ENCODE results near the gene TOR2A. TPM values are rescaled to one million over a fixed set of nuclear protein-coding genes. Genes with fewer than 3 reads are reported as not detected.

The TOR2A gene
- total RNA-seq, 1 experiment from 2014 or later, result 10.7 TPM

DNA sequence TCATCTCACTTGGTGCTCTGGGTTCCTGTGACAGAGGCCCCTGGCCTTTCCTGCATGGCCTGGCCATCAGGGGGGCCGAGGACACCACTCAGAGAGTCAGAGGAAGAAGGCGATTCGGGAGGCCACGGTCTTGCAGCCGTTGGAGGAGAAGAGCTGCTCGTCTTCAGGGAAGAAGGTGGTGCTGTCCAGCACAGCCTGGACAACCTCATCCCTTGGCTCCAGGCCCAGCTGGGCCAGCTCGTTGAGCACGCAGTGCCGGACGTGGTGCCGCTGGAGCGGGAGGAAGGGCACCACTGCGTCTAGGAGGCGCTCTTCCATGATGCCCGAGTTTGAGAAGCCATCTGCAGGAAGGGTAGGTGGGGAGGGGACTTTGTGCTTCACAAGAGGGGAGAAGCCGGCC is 3.2 kb downstream of the TOR2A start:
- H2AFZ ChIP-seq (ENCODE audit: low read length), result no peak overlapping the region
- H3K9ac ChIP-seq (ENCODE audit: low read length), result no peak overlapping the region
- H3K4me1 ChIP-seq (ENCODE audit: low read length), result peaks cover 14% of the 10 kb centered on the region
- H3K4me3 ChIP-seq (ENCODE audit: low read length), result no peak overlapping the region
- H3K79me2 ChIP-seq (ENCODE audit: low read length), result no peaks in the 10 kb centered on the region
- H3K27me3 ChIP-seq (ENCODE audit: low read length), result no peaks in the 10 kb centered on the region
- no peak for DNase-seq
- H3K4me2 ChIP-seq (ENCODE audit: low read depth, low read length, poor library complexity, severe bottlenecking), result no peak overlapping the region
- H3K9me2 ChIP-seq (replicated peaks; ENCODE audit: insufficient read depth, low read length), result no peaks in the 10 kb centered on the region
- no peaks in the 10 kb centered on the region for H3K36me3 ChIP-seq (ENCODE audit: insufficient read depth, low read length)
- H3K9me3 ChIP-seq (ENCODE audit: low read length), result no peaks in the 10 kb centered on the region
- H4K20me1 ChIP-seq (ENCODE audit: insufficient read depth, low read depth, low read length), result no peaks in the 10 kb centered on the region
- H3K27ac ChIP-seq (ENCODE audit: low read length), result no peak overlapping the region

DNA sequence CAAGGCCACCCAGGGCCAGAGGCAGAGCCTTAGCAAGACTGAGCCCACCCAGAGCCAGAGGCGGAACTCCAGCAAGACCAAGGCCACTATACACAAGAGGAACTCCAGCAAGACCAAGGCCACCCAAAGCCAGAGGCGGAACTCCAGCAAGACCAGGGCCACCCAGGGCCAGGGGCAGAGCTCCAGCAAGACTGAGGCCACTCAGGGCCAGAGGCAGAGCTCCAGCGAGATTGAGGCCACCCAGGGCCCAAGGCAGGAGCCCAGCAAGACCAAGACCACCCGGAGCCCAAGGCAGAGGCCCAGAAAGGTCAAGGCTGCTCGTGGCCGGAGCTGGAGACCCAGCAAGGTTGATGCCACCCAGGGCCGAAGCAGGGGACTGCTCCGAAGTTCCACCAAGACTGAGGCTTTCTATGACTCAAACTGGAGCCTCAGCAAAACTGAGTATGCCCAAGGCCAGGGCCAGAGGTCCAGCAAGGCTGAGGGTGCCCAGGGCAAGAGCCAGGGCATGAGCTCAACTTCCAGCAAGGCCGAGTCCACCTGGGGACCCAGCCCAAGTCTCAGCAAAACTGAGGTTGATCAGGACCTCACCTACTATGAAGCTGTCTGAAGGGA is 4.2 kb downstream of the TOR2A start:
- Histone ChIP-seq H2AFZ (ENCODE audit: low read length) (no peak overlapping the region), H3K9ac (ENCODE audit: low read length) (no peak overlapping the region), H3K4me3 (ENCODE audit: low read length) (no peak overlapping the region), H3K79me2 (ENCODE audit: low read length) (no peaks in the 10 kb centered on the region), H3K9me3 (ENCODE audit: low read length) (no peaks in the 10 kb centered on the region), H3K27me3 (ENCODE audit: low read length) (no peaks in the 10 kb centered on the region), H3K4me1 (ENCODE audit: low read length) (peaks cover 14% of the 10 kb centered on the region), H4K20me1 (ENCODE audit: insufficient read depth, low read depth, low read length) (no peaks in the 10 kb centered on the region), H3K36me3 (ENCODE audit: insufficient read depth, low read length) (no peaks in the 10 kb centered on the region), H3K27ac (ENCODE audit: low read length) (no peak overlapping the region), H3K9me2 (replicated peaks; ENCODE audit: insufficient read depth, low read length) (no peaks in the 10 kb centered on the region), H3K4me2 (ENCODE audit: low read depth, low read length, poor library complexity, severe bottlenecking) (no peak overlapping the region)
- no peak for DNase-seq

DNA sequence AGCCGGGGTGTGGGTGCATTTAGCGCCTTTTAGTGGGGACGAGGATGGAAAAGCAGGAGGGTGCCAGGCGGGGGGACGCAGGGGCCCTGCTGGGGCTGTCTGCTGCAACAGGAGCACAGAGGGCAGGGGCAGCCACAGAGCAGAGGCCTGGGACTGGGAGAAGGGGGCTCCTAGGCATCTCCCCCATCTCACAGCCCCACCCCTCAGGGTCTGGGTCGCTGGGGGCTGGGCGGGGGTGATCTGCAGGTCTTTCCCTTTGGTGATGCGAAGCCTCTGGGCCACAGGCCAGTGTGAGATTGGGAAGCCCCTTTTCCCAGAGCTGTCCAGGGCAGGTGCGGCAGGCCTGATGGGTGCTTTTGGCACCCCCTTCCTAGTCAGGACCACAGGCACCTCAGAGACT is 4.8 kb downstream of the TOR2A start:
- H3K36me3 ChIP-seq (ENCODE audit: insufficient read depth, low read length), result no peaks in the 10 kb centered on the region
- H3K27me3 ChIP-seq (ENCODE audit: low read length), result no peaks in the 10 kb centered on the region
- no peak for DNase-seq
- H3K4me2 ChIP-seq (ENCODE audit: low read depth, low read length, poor library complexity, severe bottlenecking), result no peak overlapping the region
- no peak overlapping the region for H3K27ac ChIP-seq (ENCODE audit: low read length)
- H3K9me3 ChIP-seq (ENCODE audit: low read length), result no peaks in the 10 kb centered on the region
- H3K4me3 ChIP-seq (ENCODE audit: low read length), result no peak overlapping the region
- no peak overlapping the region for H3K9ac ChIP-seq (ENCODE audit: low read length)
- no peak overlapping the region for H2AFZ ChIP-seq (ENCODE audit: low read length)
- H3K79me2 ChIP-seq (ENCODE audit: low read length), result no peaks in the 10 kb centered on the region
- peaks cover 8% of the 10 kb centered on the region for H3K4me1 ChIP-seq (ENCODE audit: low read length)
- no peaks in the 10 kb centered on the region for H4K20me1 ChIP-seq (ENCODE audit: insufficient read depth, low read depth, low read length)
- H3K9me2 ChIP-seq (replicated peaks; ENCODE audit: insufficient read depth, low read length), result no peaks in the 10 kb centered on the region

DNA sequence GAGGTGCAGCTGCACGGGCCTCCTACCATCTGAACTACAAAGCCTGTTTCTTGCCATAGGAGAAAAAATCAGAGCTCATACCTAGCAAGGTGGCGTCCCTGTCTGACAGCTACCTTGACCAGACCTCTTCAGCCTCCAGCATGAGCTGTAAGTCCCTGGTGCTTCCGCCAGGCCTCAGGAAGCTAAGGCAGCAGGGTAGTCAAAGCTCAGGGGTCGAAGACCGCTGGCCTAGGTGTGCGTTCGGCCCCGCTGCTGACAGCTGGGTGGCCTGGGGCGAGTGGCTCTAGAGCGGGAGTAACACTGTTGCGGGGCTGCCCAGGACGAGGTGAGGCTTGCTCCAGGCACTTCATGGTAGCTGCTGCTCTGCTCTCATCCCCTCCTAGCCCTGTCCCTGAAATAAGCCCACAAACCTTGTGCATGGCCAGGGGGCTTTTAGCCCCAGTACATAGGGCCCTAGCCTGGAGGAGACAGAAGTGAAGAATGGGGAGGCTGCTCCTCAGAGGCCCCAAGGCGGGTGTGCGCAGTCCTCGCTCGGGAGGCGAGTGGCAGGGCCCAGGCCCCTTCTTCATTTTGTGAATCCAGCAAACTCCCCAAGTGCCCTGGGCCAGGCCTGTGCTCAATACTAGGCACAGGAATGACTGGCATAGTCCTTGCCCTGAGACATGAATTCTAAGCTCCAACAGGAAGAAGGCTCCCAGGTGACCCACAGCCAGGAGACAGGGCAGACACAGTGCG is 5.4 kb downstream of the TOR2A start:
- no peak overlapping the region for H3K27ac ChIP-seq (ENCODE audit: low read length)
- DNase-seq, result no peak
- no peak overlapping the region for H3K9ac ChIP-seq (ENCODE audit: low read length)
- H3K4me2 ChIP-seq (ENCODE audit: low read depth, low read length, poor library complexity, severe bottlenecking), result no peak overlapping the region
- no peaks in the 10 kb centered on the region for H3K79me2 ChIP-seq (ENCODE audit: low read length)
- no peaks in the 10 kb centered on the region for H3K9me2 ChIP-seq (replicated peaks; ENCODE audit: insufficient read depth, low read length)
- no peak overlapping the region for H3K4me3 ChIP-seq (ENCODE audit: low read length)
- no peaks in the 10 kb centered on the region for H4K20me1 ChIP-seq (ENCODE audit: insufficient read depth, low read depth, low read length)
- no peaks in the 10 kb centered on the region for H3K9me3 ChIP-seq (ENCODE audit: low read length)
- peaks cover 8% of the 10 kb centered on the region for H3K4me1 ChIP-seq (ENCODE audit: low read length)
- no peaks in the 10 kb centered on the region for H3K36me3 ChIP-seq (ENCODE audit: insufficient read depth, low read length)
- no peaks in the 10 kb centered on the region for H3K27me3 ChIP-seq (ENCODE audit: low read length)
- H2AFZ ChIP-seq (ENCODE audit: low read length), result no peak overlapping the region

DNA sequence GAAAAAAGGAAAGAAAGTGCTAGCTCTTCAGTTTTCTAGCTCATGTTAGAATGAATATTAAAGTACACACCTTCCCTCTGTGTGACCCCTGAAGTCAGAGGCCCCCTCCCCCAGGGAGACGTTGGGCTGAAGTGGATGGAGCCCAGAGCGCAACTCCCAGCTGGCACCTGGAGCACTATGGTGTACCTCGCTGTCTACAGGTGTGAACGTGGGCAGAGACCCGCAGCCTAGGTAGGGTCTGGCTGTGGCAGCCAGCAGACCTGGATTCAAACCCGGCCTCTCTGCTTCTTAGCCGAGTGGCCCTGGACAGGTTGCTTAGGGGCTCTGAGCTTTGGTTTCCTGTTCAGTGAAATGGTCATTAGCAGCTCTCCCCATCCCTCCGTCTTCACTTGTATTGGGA is 6.3 kb downstream of the TOR2A start:
- no peaks in the 10 kb centered on the region for H3K9me3 ChIP-seq (ENCODE audit: low read length)
- peaks cover 1% of the 10 kb centered on the region for H3K4me1 ChIP-seq (ENCODE audit: low read length)
- H3K9ac ChIP-seq (ENCODE audit: low read length), result no peak overlapping the region
- H3K36me3 ChIP-seq (ENCODE audit: insufficient read depth, low read length), result no peaks in the 10 kb centered on the region
- H3K27me3 ChIP-seq (ENCODE audit: low read length), result no peaks in the 10 kb centered on the region
- no peaks in the 10 kb centered on the region for H4K20me1 ChIP-seq (ENCODE audit: insufficient read depth, low read depth, low read length)
- no peaks in the 10 kb centered on the region for H3K9me2 ChIP-seq (replicated peaks; ENCODE audit: insufficient read depth, low read length)
- no peak overlapping the region for H3K4me2 ChIP-seq (ENCODE audit: low read depth, low read length, poor library complexity, severe bottlenecking)
- H3K27ac ChIP-seq (ENCODE audit: low read length), result no peak overlapping the region
- no peak for DNase-seq
- H2AFZ ChIP-seq (ENCODE audit: low read length), result no peak overlapping the region
- no peaks in the 10 kb centered on the region for H3K79me2 ChIP-seq (ENCODE audit: low read length)
- H3K4me3 ChIP-seq (ENCODE audit: low read length), result no peak overlapping the region

DNA sequence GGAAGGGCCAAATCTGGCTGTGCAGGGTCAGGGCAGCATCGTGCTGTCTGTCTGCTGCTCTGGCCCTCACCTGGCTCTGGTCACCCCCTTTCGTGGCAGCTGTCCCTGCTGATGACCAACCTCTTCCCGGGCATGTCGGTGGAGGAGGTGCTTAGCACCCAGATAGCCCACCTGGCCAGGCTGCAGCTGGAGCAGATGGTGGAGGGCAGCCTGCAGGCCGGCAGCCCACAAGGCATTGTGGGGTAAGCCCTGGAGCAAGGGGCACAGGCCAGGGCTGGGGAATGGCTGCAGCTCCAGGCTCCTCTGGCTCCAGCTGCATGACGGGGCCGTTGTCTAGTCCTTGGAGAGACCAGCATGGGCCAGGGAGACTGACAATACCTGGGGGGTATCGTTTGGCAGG is 8.2 kb downstream of the TOR2A start:
- Histone ChIP-seq H3K9me3 (ENCODE audit: low read length) (no peaks in the 10 kb centered on the region), H3K4me1 (ENCODE audit: low read length) (no peaks in the 10 kb centered on the region), H3K4me2 (ENCODE audit: low read depth, low read length, poor library complexity, severe bottlenecking) (no peak overlapping the region), H3K27me3 (ENCODE audit: low read length) (no peaks in the 10 kb centered on the region), H2AFZ (ENCODE audit: low read length) (no peak overlapping the region), H3K9me2 (replicated peaks; ENCODE audit: insufficient read depth, low read length) (no peaks in the 10 kb centered on the region), H3K27ac (ENCODE audit: low read length) (no peak overlapping the region), H3K4me3 (ENCODE audit: low read length) (no peak overlapping the region), H3K36me3 (ENCODE audit: insufficient read depth, low read length) (no peaks in the 10 kb centered on the region), H3K9ac (ENCODE audit: low read length) (no peak overlapping the region), H4K20me1 (ENCODE audit: insufficient read depth, low read depth, low read length) (no peaks in the 10 kb centered on the region), H3K79me2 (ENCODE audit: low read length) (no peaks in the 10 kb centered on the region)
- no peak for DNase-seq

DNA sequence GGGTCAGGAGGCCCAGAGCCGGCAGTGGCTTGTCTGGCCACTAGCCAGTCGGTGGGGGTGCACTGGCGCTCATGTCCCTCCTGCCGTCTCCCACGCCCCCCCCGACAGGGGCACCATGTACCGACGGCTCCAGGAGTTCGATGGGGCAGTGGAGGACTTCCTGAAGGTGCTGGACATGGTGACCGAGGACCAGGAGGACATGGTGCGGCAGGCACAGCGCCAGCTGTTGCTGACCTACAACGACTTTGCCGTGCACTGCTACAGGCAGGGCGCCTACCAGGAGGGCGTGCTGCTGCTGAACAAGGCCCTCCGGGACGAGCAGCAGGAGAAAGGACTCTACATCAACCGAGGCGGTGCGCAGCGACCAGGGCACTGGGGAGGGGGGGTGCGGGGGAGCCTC is 11.1 kb downstream of the TOR2A start:
- no peak overlapping the region for H3K4me2 ChIP-seq (ENCODE audit: low read depth, low read length, poor library complexity, severe bottlenecking)
- H3K27me3 ChIP-seq (ENCODE audit: low read length), result no peaks in the 10 kb centered on the region
- H3K27ac ChIP-seq (ENCODE audit: low read length), result no peak overlapping the region
- H3K79me2 ChIP-seq (ENCODE audit: low read length), result no peaks in the 10 kb centered on the region
- no peaks in the 10 kb centered on the region for H3K9me3 ChIP-seq (ENCODE audit: low read length)
- H3K4me1 ChIP-seq (ENCODE audit: low read length), result no peaks in the 10 kb centered on the region
- no peak for DNase-seq
- no peaks in the 10 kb centered on the region for H3K36me3 ChIP-seq (ENCODE audit: insufficient read depth, low read length)
- H3K9me2 ChIP-seq (replicated peaks; ENCODE audit: insufficient read depth, low read length), result no peaks in the 10 kb centered on the region
- no peak overlapping the region for H3K4me3 ChIP-seq (ENCODE audit: low read length)
- no peaks in the 10 kb centered on the region for H4K20me1 ChIP-seq (ENCODE audit: insufficient read depth, low read depth, low read length)
- no peak overlapping the region for H3K9ac ChIP-seq (ENCODE audit: low read length)
- H2AFZ ChIP-seq (ENCODE audit: low read length), result no peak overlapping the region

DNA sequence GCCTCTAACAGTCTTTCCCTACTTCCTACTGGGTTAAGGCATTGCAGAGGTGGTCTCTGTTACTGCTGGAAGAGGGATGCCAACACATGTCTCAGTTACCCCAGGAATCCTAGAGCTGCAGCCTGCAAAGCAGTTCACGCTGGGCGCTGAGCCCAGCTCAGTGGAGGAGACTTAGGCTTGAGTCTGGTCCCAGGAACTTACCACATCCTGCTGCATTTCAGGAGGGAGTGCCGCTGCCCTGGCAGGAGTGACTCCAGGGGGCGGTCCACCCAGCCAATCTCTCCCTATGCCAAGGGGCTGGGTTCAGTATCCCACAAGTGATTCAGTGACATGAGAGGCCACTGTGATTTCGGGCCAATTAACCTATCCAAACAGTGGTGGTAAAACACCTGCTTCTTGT is 11.7 kb downstream of the TOR2A start:
- Histone ChIP-seq H2AFZ (ENCODE audit: low read length) (no peak overlapping the region), H3K27me3 (ENCODE audit: low read length) (no peaks in the 10 kb centered on the region), H4K20me1 (ENCODE audit: insufficient read depth, low read depth, low read length) (no peaks in the 10 kb centered on the region), H3K4me2 (ENCODE audit: low read depth, low read length, poor library complexity, severe bottlenecking) (no peak overlapping the region), H3K9me3 (ENCODE audit: low read length) (no peaks in the 10 kb centered on the region), H3K4me1 (ENCODE audit: low read length) (no peaks in the 10 kb centered on the region), H3K27ac (ENCODE audit: low read length) (no peak overlapping the region), H3K9me2 (replicated peaks; ENCODE audit: insufficient read depth, low read length) (no peaks in the 10 kb centered on the region), H3K9ac (ENCODE audit: low read length) (no peak overlapping the region), H3K36me3 (ENCODE audit: insufficient read depth, low read length) (no peaks in the 10 kb centered on the region), H3K79me2 (ENCODE audit: low read length) (no peaks in the 10 kb centered on the region), H3K4me3 (ENCODE audit: low read length) (no peak overlapping the region)
- DNase-seq, result no peak
